MCF 10A (cell line): ENCODE results near the gene PHF11. TPM values are rescaled to one million over a fixed set of nuclear protein-coding genes. Genes with fewer than 3 reads are reported as not detected.
A peak's percentile ranks its signal among the peaks of the same experiment; 100 is the strongest.
"Not testable (repeated sequence)": the region's sequence is repeated elsewhere in the genome, so short reads cannot be mapped to it uniquely, and the experiment has no call there.

Source experiments
- BruUV-seq: library from RNA; stranded (reverse); fragments of 400-500 nt; replicated peaks from 2 replicates; lab custom pipeline; 2021; lab: Mats Ljungman, UMichigan
- CTCF ChIA-PET: fragments of 300-600 bp; sonication (Branson Sonifier 250); formaldehyde crosslinking; extraction: SDS; loops from one replicate; lab custom pipeline; 2021; ENCODE audit warnings: antibody characterized with exemption, inconsistent platforms; lab: Yijun Ruan, JAX
- POLR2A ChIA-PET: fragments of 300-600, 350-650 bp; sonication (Branson Sonifier 250); formaldehyde crosslinking; extraction: SDS; loops from one replicate; lab custom pipeline; 2020; ENCODE audit warnings: antibody characterized with exemption, inconsistent platforms; lab: Yijun Ruan, JAX
- DNase-seq: peaks from one replicate; pipeline ENCODE4 v3.0.0-alpha.2; 2018; ENCODE audit not compliant: unreplicated experiment
- H3K27ac Mint-ChIP-seq: one replicate; pipeline ENCODE4 v1.8.0; 2022; ENCODE audit warnings: mild to moderate bottlenecking, low read depth, mixed read lengths; ENCODE audit not compliant: unreplicated experiment
- H3K27me3 Mint-ChIP-seq: one replicate; pipeline ENCODE4 v1.8.0; 2022; ENCODE audit warnings: mixed read lengths; ENCODE audit not compliant: insufficient read depth, unreplicated experiment
- H3K36me3 Mint-ChIP-seq: one replicate; pipeline ENCODE4 v1.8.0; 2022; ENCODE audit warnings: mild to moderate bottlenecking, moderate library complexity, mixed read lengths; ENCODE audit not compliant: insufficient read depth, unreplicated experiment
- H3K4me1 Mint-ChIP-seq: one replicate; pipeline ENCODE4 v1.8.0; 2022; ENCODE audit warnings: mixed read lengths; ENCODE audit not compliant: insufficient read depth, unreplicated experiment
- H3K4me3 Mint-ChIP-seq: one replicate; pipeline ENCODE4 v1.8.0; 2022; ENCODE audit warnings: mild to moderate bottlenecking, moderate library complexity, mixed read lengths; ENCODE audit not compliant: unreplicated experiment
- H3K9me3 Mint-ChIP-seq: one replicate; pipeline ENCODE4 v1.8.0; 2022; ENCODE audit warnings: mixed read lengths; ENCODE audit not compliant: unreplicated experiment
- CTCF ChIP-seq: fragments of 200-600 bp; IDR thresholded peaks from one replicate; pipeline ENCODE4 v1.8.0; 2022; ENCODE audit warnings: antibody characterized with exemption, mild to moderate bottlenecking; ENCODE audit not compliant: unreplicated experiment
- intact Hi-C: fragments of 100-400 bp; cut with micrococcal nuclease; formaldehyde crosslinking; loops from 2 replicates; pipeline ENCODE4 v1.14.1; 2022
- total RNA-seq: library from RNA; stranded (reverse); gene quantifications from 2 replicates; pipeline ENCODE4 v1.2.3, GENCODE V29; 2022

The PHF11 gene
- total RNA-seq, 1 experiment from 2014 or later = 17.9 TPM

GRCh38 chr13:49494645-49495044 lies 1.1 kb upstream of the PHF11 start:
- no peak for TF ChIP-seq CTCF
- H3K27ac Mint-ChIP-seq = no peak overlapping the region

GRCh38 chr13:49496837-49497236 lies 1.1 kb downstream of the PHF11 start:
- TSS peak; percentile 36 for BruUV-seq
- peaks cover 31% of the 10 kb centered on the region for H3K4me1 Mint-ChIP-seq
- H3K9me3 Mint-ChIP-seq, intact Hi-C loops, DNase-seq, H3K36me3 Mint-ChIP-seq, H3K27me3 Mint-ChIP-seq: not testable (repeated sequence)
- H3K27ac Mint-ChIP-seq = peak overlapping the region; percentile 63
- ChIA-PET CTCF (interaction anchor here (0.6 to 0.8 kb wide), 3 partner anchors 104 to 352 kb away, joined by 3 to 4 read pairs (median 3); no protein-coding TSS in a partner anchor), POLR2A (interaction anchor here (1.0 to 4.3 kb wide), 3 partner anchors 25 to 89 kb away, joined by 3 to 36 read pairs (median 3); partner anchors contain the start of genes CAB39L and SETDB2)
- peak overlapping the region; percentile 86 for H3K4me3 Mint-ChIP-seq

More at GRCh38 chr13:49494645-49495044, 1.1 kb upstream of the PHF11 start:
- H3K27me3 Mint-ChIP-seq = no peaks in the 10 kb centered on the region
- peaks cover 21% of the 10 kb centered on the region for H3K4me1 Mint-ChIP-seq
- no peaks in the 10 kb centered on the region for H3K9me3 Mint-ChIP-seq
- CTCF ChIA-PET = interaction anchor here (0.7 kb wide), 1 partner anchor 114 kb away, joined by 6 read pairs; no protein-coding TSS in a partner anchor
- H3K36me3 Mint-ChIP-seq = peaks cover 7% of the 10 kb centered on the region
- H3K4me3 Mint-ChIP-seq = peak overlapping the region; percentile 86
- peak; percentile 1 for DNase-seq
- intact Hi-C loops = loop anchor here (2.0 kb wide), 1 partner anchor 50 kb away; the partner anchor contains the start of genes CAB39L and SETDB2
- BruUV-seq = no TSS peak
- POLR2A ChIA-PET = interaction anchor here (0.5 to 4.3 kb wide), 3 partner anchors 11 to 1316 kb away, joined by 3 to 36 read pairs (median 5); partner anchors contain the start of genes CAB39L and SETDB2

GRCh38 chr13:49497272-49497671 lies 1.5 kb downstream of the PHF11 start:
- intact Hi-C loops = no loop called here

GRCh38 chr13:49498206-49498605 lies 2.5 kb downstream of the PHF11 start:
- Mint-ChIP-seq H3K27me3 (no peaks in the 10 kb centered on the region), H3K27ac (peak overlapping the region; percentile 29), H3K4me3 (no peak overlapping the region), H3K9me3 (no peaks in the 10 kb centered on the region), H3K4me1 (peaks cover 31% of the 10 kb centered on the region), H3K36me3 (no peaks in the 10 kb centered on the region)
- no TSS peak for BruUV-seq
- POLR2A ChIA-PET = no interaction called here
- CTCF ChIA-PET = interaction anchor here (0.6 kb wide), 1 partner anchor 54 kb away, joined by 3 read pairs; the partner anchor contains the start of genes CAB39L and SETDB2
- no peak for TF ChIP-seq CTCF
- DNase-seq = no peak
- intact Hi-C loops = no loop called here

More at GRCh38 chr13:49497272-49497671, 1.5 kb downstream of the PHF11 start:
- no peak overlapping the region for H3K4me3 Mint-ChIP-seq
- no peaks in the 10 kb centered on the region for H3K27me3 Mint-ChIP-seq
- TF ChIP-seq CTCF = no peak
- BruUV-seq = no TSS peak
- H3K36me3 Mint-ChIP-seq = no peaks in the 10 kb centered on the region
- H3K9me3 Mint-ChIP-seq = no peaks in the 10 kb centered on the region
- POLR2A ChIA-PET = interaction anchor here (1.0 to 1.4 kb wide), 2 partner anchors 25 to 89 kb away, joined by 3 read pairs; no protein-coding TSS in a partner anchor
- CTCF ChIA-PET = no interaction called here
- peaks cover 31% of the 10 kb centered on the region for H3K4me1 Mint-ChIP-seq
- H3K27ac Mint-ChIP-seq = peak overlapping the region; percentile 29
- no peak for DNase-seq
